H1 (cell line): ENCODE measurements around the gene TBRG4. TPM values are rescaled to one million over a fixed set of nuclear protein-coding genes. Genes with fewer than 3 reads are reported as not detected.

Source experiments
- CTCF ChIA-PET: fragments of 300-600 bp; sonication (Branson Sonifier 250); formaldehyde crosslinking; loops from one replicate; lab custom pipeline; 2021; ENCODE audit not compliant: partially characterized antibody; lab: Charles Lee
- POLR2A ChIA-PET: fragments of 300-600 bp; sonication (Branson Sonifier 250); formaldehyde crosslinking; loops from one replicate; lab custom pipeline; 2021; ENCODE audit warnings: inconsistent platforms; ENCODE audit not compliant: partially characterized antibody; lab: Charles Lee
- DNase-seq, 2 experiments: peaks; one replicate each; pipeline versions ENCODE4 v3.0.0 to v3.0.0-alpha.2; 2010 to 2022; ENCODE audit warnings: low spot score in 2 of 2, low read depth in 1 of 2, mixed read lengths in 1 of 2
- FAIRE-seq: peaks from 2 replicates; lab custom pipeline; 2011; peaks lifted over from hg19 to GRCh38; lab: Jason Lieb, UNC
- H2AFZ ChIP-seq: 2 replicates; pipeline ENCODE4 v1.8.1; 2012; ENCODE audit warnings: low read length, inconsistent platforms
- H2AK5ac ChIP-seq: 2 replicates; pipeline ENCODE4 v1.6.1; 2013; ENCODE audit warnings: low read depth, low read length
- H2BK120ac ChIP-seq: replicated peaks from 2 replicates; pipeline ENCODE3; 2013; ENCODE audit warnings: low read depth, low read length, inconsistent platforms
- H2BK12ac ChIP-seq: 2 replicates; pipeline ENCODE4 v1.6.1; 2013; ENCODE audit warnings: low read depth, low read length
- H2BK15ac ChIP-seq: 2 replicates; pipeline ENCODE4 v1.6.1; 2013; ENCODE audit warnings: low read length
- H2BK20ac ChIP-seq: 2 replicates; pipeline ENCODE4 v1.6.1; 2013; ENCODE audit warnings: low read length
- H2BK5ac ChIP-seq: 2 replicates; pipeline ENCODE4 v1.6.1; 2013; ENCODE audit warnings: low read depth, low read length
- H3K14ac ChIP-seq: 2 replicates; pipeline ENCODE4 v1.6.1; 2013; ENCODE audit warnings: inconsistent platforms; ENCODE audit not compliant: insufficient read length
- H3K18ac ChIP-seq: 2 replicates; pipeline ENCODE4 v1.6.1; 2013; ENCODE audit warnings: low read length; ENCODE audit errors: extremely low read depth
- H3K23ac ChIP-seq: 2 replicates; pipeline ENCODE4 v1.6.1; 2013; ENCODE audit warnings: inconsistent platforms; ENCODE audit not compliant: insufficient read length
- H3K23me2 ChIP-seq: 2 replicates; pipeline ENCODE4 v1.6.1; 2013; ENCODE audit warnings: low read depth, low read length
- H3K27ac ChIP-seq: 2 replicates; pipeline ENCODE4 v1.6.1; 2011; ENCODE audit warnings: low read depth, low read length, inconsistent platforms
- H3K27me3 ChIP-seq, 4 experiments: replicated peaks in 1 of 4; 1 replicate in 1 of 4; 2 replicates in 3 of 4; pipeline versions ENCODE4 v1.6.1 to v1.8.1; 2011 to 2013; ENCODE audit warnings: low read length in 3 of 4, mild to moderate bottlenecking in 3 of 4, inconsistent platforms in 2 of 4, mixed read lengths in 2 of 4, moderate library complexity in 1 of 4; ENCODE audit not compliant: control insufficient read depth in 3 of 4, insufficient read depth in 3 of 4; ENCODE audit errors: extremely low read depth in 1 of 4
- H3K36me3 ChIP-seq, 4 experiments: 2 replicates each; pipeline versions ENCODE4 v1.6.1 to v1.8.1; 2011 to 2013; ENCODE audit warnings: mild to moderate bottlenecking in 4 of 4, low read length in 3 of 4, moderate library complexity in 2 of 4, control low read depth in 1 of 4, inconsistent platforms in 1 of 4; ENCODE audit not compliant: insufficient read depth in 4 of 4, control insufficient read depth in 2 of 4
- H3K4ac ChIP-seq: replicated peaks from 2 replicates; pipeline ENCODE3; 2013; ENCODE audit warnings: low read length, low read depth, mixed read lengths, inconsistent platforms; ENCODE audit not compliant: insufficient read length
- H3K4me1 ChIP-seq, 4 experiments: replicated peaks in 1 of 4; 1 replicate in 1 of 4; 2 replicates in 3 of 4; pipeline versions ENCODE4 v1.6.1 to v1.8.1; 2011 to 2013; ENCODE audit warnings: low read length in 3 of 4, inconsistent platforms in 2 of 4, mixed read lengths in 1 of 4; ENCODE audit not compliant: insufficient read depth in 4 of 4, control insufficient read depth in 3 of 4
- H3K4me2 ChIP-seq, 2 experiments: 2 replicates each; pipeline versions ENCODE4 v1.6.1 to v1.8.1; 2011 to 2013; ENCODE audit warnings: low read depth in 2 of 2, low read length in 2 of 2, control low read depth in 1 of 2, inconsistent platforms in 1 of 2, mild to moderate bottlenecking in 1 of 2; ENCODE audit not compliant: insufficient read depth in 1 of 2
- H3K4me3 ChIP-seq, 4 experiments: fragments of 200-600, 300-600 bp in 1 of 4; sonication (generic), shearing (Covaris generic), sonication (Bioruptor Twin) in 1 of 4; 2 replicates each; pipeline versions ENCODE4 v1.5.1 to v1.8.1; 2011 to 2016; ENCODE audit warnings: low read length in 4 of 4, low read depth in 3 of 4, control low read depth in 2 of 4, inconsistent platforms in 2 of 4, mild to moderate bottlenecking in 2 of 4, mixed read lengths in 1 of 4, moderate library complexity in 1 of 4; ENCODE audit not compliant: insufficient read depth in 2 of 4; ENCODE audit errors: extremely low read depth in 1 of 4
- H3K56ac ChIP-seq: replicated peaks from 2 replicates; pipeline ENCODE3; 2013; ENCODE audit warnings: low read depth, mild to moderate bottlenecking, mixed read lengths, low read length, inconsistent platforms; ENCODE audit not compliant: insufficient read length
- H3K79me1 ChIP-seq: 2 replicates; pipeline ENCODE4 v1.6.1; 2013; ENCODE audit warnings: low read depth, low read length, control low read depth
- H3K79me2 ChIP-seq, 2 experiments: 2 replicates each; pipeline versions ENCODE4 v1.6.1 to v1.8.1; 2012 to 2013; ENCODE audit warnings: low read length in 2 of 2, mild to moderate bottlenecking in 2 of 2, inconsistent platforms in 1 of 2; ENCODE audit not compliant: insufficient read depth in 2 of 2, control insufficient read depth in 1 of 2
- H3K9ac ChIP-seq, 4 experiments: replicated peaks in 1 of 4; 1 replicate in 1 of 4; 2 replicates in 3 of 4; pipeline versions ENCODE4 v1.6.1 to v1.8.1; 2011 to 2013; ENCODE audit warnings: low read depth in 3 of 4, low read length in 3 of 4, control low read depth in 2 of 4, mild to moderate bottlenecking in 2 of 4, moderate library complexity in 2 of 4, inconsistent platforms in 1 of 4; ENCODE audit errors: extremely low read depth in 1 of 4
- H3K9me3 ChIP-seq, 2 experiments: 2 replicates each; pipeline versions ENCODE4 v1.6.1 to v1.8.1; 2012 to 2013; ENCODE audit warnings: mild to moderate bottlenecking in 2 of 2, moderate library complexity in 2 of 2, control low read depth in 1 of 2, inconsistent platforms in 1 of 2, low read depth in 1 of 2, low read length in 1 of 2, mixed read lengths in 1 of 2; ENCODE audit not compliant: insufficient read depth in 2 of 2
- H4K20me1 ChIP-seq, 2 experiments: replicated peaks in 1 of 2; 2 replicates each; pipeline versions ENCODE3 to v1.8.1; 2011 to 2013; ENCODE audit warnings: inconsistent platforms in 2 of 2, low read length in 2 of 2, mild to moderate bottlenecking in 1 of 2; ENCODE audit not compliant: insufficient read depth in 2 of 2, control insufficient read depth in 1 of 2
- H4K5ac ChIP-seq: 2 replicates; pipeline ENCODE4 v1.6.1; 2013; ENCODE audit warnings: low read length, low read depth, mixed read lengths, inconsistent platforms; ENCODE audit not compliant: insufficient read length
- H4K8ac ChIP-seq: 2 replicates; pipeline ENCODE4 v1.8.0; 2013; ENCODE audit warnings: mild to moderate bottlenecking, moderate library complexity, low read length, inconsistent platforms; ENCODE audit not compliant: insufficient read depth; ENCODE audit errors: extremely low read depth
- H4K91ac ChIP-seq: replicated peaks from 2 replicates; pipeline ENCODE3; 2013; ENCODE audit warnings: low read length, mixed read lengths, inconsistent platforms; ENCODE audit not compliant: insufficient read length
- CHD1 ChIP-seq: IDR thresholded peaks from 2 replicates; pipeline ENCODE4 v1.6.1; 2012; ENCODE audit warnings: low read depth, low read length, improper control_type of control experiment
- EGR1 ChIP-seq: IDR thresholded peaks from 2 replicates; pipeline ENCODE4 v1.6.1; 2011; ENCODE audit warnings: low read depth, low read length, borderline replicate concordance
- KDM5A ChIP-seq: fragments of 200-600 bp; IDR thresholded peaks from 2 replicates; pipeline ENCODE4 v1.7.1; 2012; ENCODE audit warnings: mild to moderate bottlenecking, low read length, inconsistent platforms, mixed read lengths
- RNF2 ChIP-seq: fragments of 200-900, 300-1000 bp; sonication (generic); IDR thresholded peaks from 2 replicates; pipeline ENCODE4 v1.7.1; 2016; ENCODE audit warnings: borderline replicate concordance, low read depth, mild to moderate bottlenecking, antibody characterized with exemption, low read length; ENCODE audit not compliant: poor library complexity, severe bottlenecking; ENCODE audit errors: missing control alignments
- WGBS, 2 experiments: shearing (Covaris generic) in 1 of 2; methylation state at CpG; one replicate each; pipeline versions ENCODE4 v1.1.6 to v1.1.7; 2013 to 2015; ENCODE audit warnings: low lambda C conversion rate in 2 of 2, mixed read lengths in 2 of 2, inconsistent platforms in 1 of 2, low coverage in 1 of 2, missing lambda C conversion rate in 1 of 2; ENCODE audit not compliant: insufficient replicate concordance in 2 of 2, insufficient coverage in 1 of 2, insufficient read length in 1 of 2; ENCODE audit errors: extremely low coverage in 1 of 2, missing lambda C conversion rate in 1 of 2; 5-methylcytosine and 5-hydroxymethylcytosine counted together
- polyA plus RNA-seq, 7 experiments: library from polyadenylated mRNA; depleted of rRNA in 3 of 7; stranded (reverse) in 5 of 7; unstranded in 2 of 7; fragments of >200 nt in 5 of 7; fragments of 200-250 nt in 2 of 7; gene quantifications; 1 replicate in 5 of 7; 2 replicates in 1 of 7; 4 replicates in 1 of 7; pipeline versions ENCODE4 v1.2.1 to v1.2.3, GENCODE V29; 2011 to 2013; ENCODE audit warnings: missing spikeins in 2 of 7, mixed read lengths in 2 of 7
- total RNA-seq: library from RNA; stranded (reverse); fragmentation: NEBNext Ultra II Directional; extraction: Animal tissue kit (Norgen Biotek cat#: 25700); gene quantifications from 2 replicates; pipeline ENCODE4 v1.2.1, GENCODE V29; 2021
- TF ChIP-seq, protein P1 (sequence below): IDR thresholded peaks from 2 replicates; pipeline ENCODE4 v1.6.1; 2012; ENCODE audit warnings: inconsistent platforms

The TBRG4 gene
- total and polyA plus RNA-seq, 2 of the 8 experiments (the other 6 are each of a cell fraction or from before 2014, with no cell fraction given), result 110 to 137 TPM

DNA sequence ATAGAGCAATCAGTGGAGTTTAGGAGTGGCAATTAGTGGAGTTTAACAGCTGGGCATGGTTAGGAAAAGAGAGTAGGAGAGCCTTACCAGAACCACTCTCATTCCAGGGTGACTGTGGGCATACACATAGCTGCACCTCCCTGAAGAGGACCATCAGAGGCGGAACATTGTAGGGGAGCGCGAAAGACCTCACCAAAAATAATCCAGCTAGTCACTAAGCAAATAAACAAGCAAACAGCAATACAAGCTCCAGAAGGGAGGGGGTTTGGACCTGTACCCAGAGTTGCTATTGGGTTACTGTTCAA lies 18.6 kb downstream of the TBRG4 start:
- no peaks in the 10 kb centered on the region for H3K36me3 ChIP-seq

More for the DNA sequence above, 18.6 kb downstream of the TBRG4 start:
- Histone ChIP-seq H3K23me2 (peaks cover 2% of the 10 kb centered on the region; the same call in 1 of the 2 replicates), H3K27me3 (peaks cover 0 to 6% (median 6%) of the 10 kb centered on the region in 4 experiments; a peak in 5 of 7 replicates), H3K4me2 (peak overlapping the region; percentile 34 to 35; a peak in 2 of 4 replicates), H3K9ac (0 out of 7 replicates have a peak overlapping the region, but pooled peaks of 1 of the 4 experiments have one; percentile 18), H2BK20ac (no peak overlapping the region), H3K14ac (no peak overlapping the region), H2AFZ (peak overlapping the region; percentile 1; the same call in 1 of the 2 replicates), H3K27ac (no peak overlapping the region), H3K56ac (no peak overlapping the region)
- no peak for DNase-seq
- CTCF ChIA-PET, result interaction anchor here (0.8 to 1.7 kb wide), 3 partner anchors 12 to 43 kb away, joined by 3 to 5 read pairs (median 3); no protein-coding TSS in a partner anchor
- TF ChIP-seq KDM5A (no peak), EGR1 (no peak), RNF2 (no peak), CHD1 (no peak)
- TF ChIP-seq, protein P1, sequence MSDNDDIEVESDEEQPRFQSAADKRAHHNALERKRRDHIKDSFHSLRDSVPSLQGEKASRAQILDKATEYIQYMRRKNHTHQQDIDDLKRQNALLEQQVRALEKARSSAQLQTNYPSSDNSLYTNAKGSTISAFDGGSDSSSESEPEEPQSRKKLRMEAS, result no peak
- TF ChIP-seq, all 59 proteins: peak for 0
- Histone ChIP-seq H3K23ac (no peak overlapping the region), H4K8ac (no peak overlapping the region), H3K79me2 (no peaks in the 10 kb centered on the region), H3K79me1 (no peaks in the 10 kb centered on the region), H4K20me1 (peaks cover 0 to 3% of the 10 kb centered on the region in 2 experiments), H2BK15ac (no peak overlapping the region), H2AK5ac (no peak overlapping the region), H4K5ac (no peak overlapping the region), H4K91ac (peak overlapping the region; percentile 51), H2BK12ac (no peak overlapping the region), H3K4me1 (peaks cover 2 to 10% (median 6%) of the 10 kb centered on the region in 4 experiments; a peak in 5 of 7 replicates), H2BK120ac (no peak overlapping the region), H3K4ac (no peak overlapping the region), H3K18ac (no peak overlapping the region), H2BK5ac (no peak overlapping the region), H3K9me3 (no peaks in the 10 kb centered on the region), H3K4me3 (no peak overlapping the region)
- no peak for FAIRE-seq
- WGBS, 2 experiments, result 80% methylated on average over 3 of the region's 3 CpGs; no CpG with 5 or more reads in 1 of the 2 experiments
- POLR2A ChIA-PET, result interaction anchor here (1.0 to 2.0 kb wide), 9 partner anchors 10 to 208 kb away, joined by 3 to 8 read pairs (median 3); no protein-coding TSS in a partner anchor
